Measurements from ENCODE around the gene DSTYK. TPM values are rescaled to one million over a fixed set of nuclear protein-coding genes. Genes with fewer than 3 reads are reported as not detected.

The DSTYK gene
- total RNA-seq, 2 donors from 2014 or later: 9.8 to 11.0 TPM

DNA sequence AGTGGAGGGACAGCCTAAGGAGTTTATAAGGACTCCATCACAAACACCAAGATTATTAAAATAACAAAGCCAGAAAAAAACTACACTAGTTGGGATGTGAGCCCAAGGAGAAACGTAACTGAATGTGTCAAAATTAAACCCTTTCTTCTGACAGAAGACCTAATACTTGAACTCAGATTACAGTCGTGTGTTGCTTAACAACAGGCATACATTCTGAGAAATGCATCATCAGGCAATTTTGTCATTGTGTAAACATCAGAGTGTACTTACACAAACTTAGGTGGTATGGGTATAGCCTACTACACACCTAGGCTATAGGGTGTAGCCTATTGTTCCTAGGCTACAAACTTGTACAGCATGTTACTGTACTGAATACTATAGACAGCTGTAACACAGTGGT, 23.4 kb downstream of the DSTYK start:
- H3K27ac ChIP-seq (ENCODE audit: low read depth, low read length): no peak overlapping the region
- no peak for DNase-seq
- H3K9me3 ChIP-seq (ENCODE audit: control insufficient read depth, low read length): no peaks in the 10 kb centered on the region
- H3K27ac Mint-ChIP-seq: no peak overlapping the region
- H3K4me1 ChIP-seq (ENCODE audit: control insufficient read depth, insufficient read depth, low read length): no peaks in the 10 kb centered on the region
- no peaks in the 10 kb centered on the region for H3K27me3 ChIP-seq (ENCODE audit: control insufficient read depth, insufficient read depth, low read length, poor library complexity, severe bottlenecking)
- peaks cover 12% of the 10 kb centered on the region for H3K36me3 ChIP-seq (ENCODE audit: control insufficient read depth, insufficient read depth, low read length)
- peaks cover 35% of the 10 kb centered on the region for H3K4me1 Mint-ChIP-seq
- H3K4me3 Mint-ChIP-seq: no peak overlapping the region
- TF ChIP-seq, protein P1, sequence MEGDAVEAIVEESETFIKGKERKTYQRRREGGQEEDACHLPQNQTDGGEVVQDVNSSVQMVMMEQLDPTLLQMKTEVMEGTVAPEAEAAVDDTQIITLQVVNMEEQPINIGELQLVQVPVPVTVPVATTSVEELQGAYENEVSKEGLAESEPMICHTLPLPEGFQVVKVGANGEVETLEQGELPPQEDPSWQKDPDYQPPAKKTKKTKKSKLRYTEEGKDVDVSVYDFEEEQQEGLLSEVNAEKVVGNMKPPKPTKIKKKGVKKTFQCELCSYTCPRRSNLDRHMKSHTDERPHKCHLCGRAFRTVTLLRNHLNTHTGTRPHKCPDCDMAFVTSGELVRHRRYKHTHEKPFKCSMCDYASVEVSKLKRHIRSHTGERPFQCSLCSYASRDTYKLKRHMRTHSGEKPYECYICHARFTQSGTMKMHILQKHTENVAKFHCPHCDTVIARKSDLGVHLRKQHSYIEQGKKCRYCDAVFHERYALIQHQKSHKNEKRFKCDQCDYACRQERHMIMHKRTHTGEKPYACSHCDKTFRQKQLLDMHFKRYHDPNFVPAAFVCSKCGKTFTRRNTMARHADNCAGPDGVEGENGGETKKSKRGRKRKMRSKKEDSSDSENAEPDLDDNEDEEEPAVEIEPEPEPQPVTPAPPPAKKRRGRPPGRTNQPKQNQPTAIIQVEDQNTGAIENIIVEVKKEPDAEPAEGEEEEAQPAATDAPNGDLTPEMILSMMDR (conservative IDR thresholded peaks at IDR 0.05): no peak
- no peaks in the 10 kb centered on the region for H3K9me3 Mint-ChIP-seq
- H3K9ac ChIP-seq (ENCODE audit: extremely low read depth, low read length, poor library complexity, severe bottlenecking): no peak overlapping the region
- H3K36me3 Mint-ChIP-seq (ENCODE audit: low read depth): peaks cover 7% of the 10 kb centered on the region
- H3K27me3 Mint-ChIP-seq (ENCODE audit: insufficient read depth): no peaks in the 10 kb centered on the region
- no peak overlapping the region for H3K4me3 ChIP-seq (ENCODE audit: low read length)
- WGBS, 2 experiments (ENCODE audit: insufficient coverage in 1 of 2, insufficient read length in 1 of 2): 67 to 81% methylated on average over 2 of the region's 2 CpGs

DNA sequence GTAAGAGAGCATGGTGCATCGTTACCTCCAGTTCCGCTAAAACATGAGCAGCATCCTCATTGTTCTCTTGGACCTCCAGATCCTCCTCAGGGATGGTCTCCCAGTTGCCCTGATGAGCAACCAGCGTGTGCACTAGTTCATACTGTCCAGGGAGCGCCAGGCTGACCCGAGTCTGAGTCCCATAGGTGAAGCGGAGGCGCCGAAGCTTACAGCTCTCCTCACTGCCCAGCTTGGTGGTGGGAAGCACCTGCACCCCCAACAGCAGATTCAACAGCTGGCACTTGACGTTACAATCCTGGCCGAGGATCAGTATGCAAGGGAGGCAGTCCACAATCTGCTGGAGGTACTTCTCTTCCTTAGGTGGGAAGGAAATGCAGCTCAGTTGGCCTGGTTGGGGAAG, 24.1 kb downstream of the DSTYK start:
- Mint-ChIP-seq H3K4me1 (peaks cover 31% of the 10 kb centered on the region), H3K4me3 (no peak overlapping the region), H3K27ac (peak overlapping the region; percentile 15), H3K27me3 (ENCODE audit: insufficient read depth) (no peaks in the 10 kb centered on the region), H3K36me3 (ENCODE audit: low read depth) (peaks cover 7% of the 10 kb centered on the region), H3K9me3 (no peaks in the 10 kb centered on the region)
- Histone ChIP-seq H3K9ac (ENCODE audit: extremely low read depth, low read length, poor library complexity, severe bottlenecking) (no peak overlapping the region), H3K4me1 (ENCODE audit: control insufficient read depth, insufficient read depth, low read length) (no peaks in the 10 kb centered on the region), H3K27ac (ENCODE audit: low read depth, low read length) (no peak overlapping the region), H3K36me3 (ENCODE audit: control insufficient read depth, insufficient read depth, low read length) (peaks cover 12% of the 10 kb centered on the region), H3K27me3 (ENCODE audit: control insufficient read depth, insufficient read depth, low read length, poor library complexity, severe bottlenecking) (no peaks in the 10 kb centered on the region), H3K4me3 (ENCODE audit: low read length) (no peak overlapping the region), H3K9me3 (ENCODE audit: control insufficient read depth, low read length) (no peaks in the 10 kb centered on the region)
- 91 to 100% methylated on average over 8 to 10 of the region's 10 CpGs for WGBS, 2 experiments (ENCODE audit: insufficient coverage in 1 of 2, insufficient read length in 1 of 2)
- DNase-seq: no peak
- TF ChIP-seq, protein P1 (conservative IDR thresholded peaks at IDR 0.05): no peak

DNA sequence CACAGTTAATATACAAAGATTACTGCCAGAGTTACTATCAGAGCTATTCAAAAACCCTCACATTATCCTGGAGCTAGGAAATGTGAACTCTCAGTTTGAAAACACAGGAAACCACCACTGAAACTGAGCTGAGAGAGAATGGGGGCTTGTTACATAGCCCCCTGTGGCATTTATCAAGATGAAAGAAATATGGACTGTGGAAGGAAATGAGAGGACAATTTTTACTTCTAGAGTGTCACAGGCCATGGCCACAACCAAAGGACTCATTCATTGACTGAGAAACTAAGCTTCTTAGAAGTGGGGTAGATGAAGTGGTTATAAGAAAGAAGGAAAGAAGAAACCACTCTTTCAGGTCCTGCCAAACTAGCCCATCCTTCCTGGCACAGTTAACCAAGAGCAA, 25.3 kb downstream of the DSTYK start:
- Histone ChIP-seq H3K4me1 (ENCODE audit: control insufficient read depth, insufficient read depth, low read length) (no peaks in the 10 kb centered on the region), H3K4me3 (ENCODE audit: low read length) (no peak overlapping the region), H3K9ac (ENCODE audit: extremely low read depth, low read length, poor library complexity, severe bottlenecking) (no peak overlapping the region), H3K27ac (ENCODE audit: low read depth, low read length) (no peak overlapping the region), H3K36me3 (ENCODE audit: control insufficient read depth, insufficient read depth, low read length) (peaks cover 12% of the 10 kb centered on the region), H3K9me3 (ENCODE audit: control insufficient read depth, low read length) (no peaks in the 10 kb centered on the region), H3K27me3 (ENCODE audit: control insufficient read depth, insufficient read depth, low read length, poor library complexity, severe bottlenecking) (no peaks in the 10 kb centered on the region)
- H3K36me3 Mint-ChIP-seq (ENCODE audit: low read depth): peaks cover 7% of the 10 kb centered on the region
- DNase-seq: no peak
- TF ChIP-seq, protein P1 (conservative IDR thresholded peaks at IDR 0.05): no peak
- no peak overlapping the region for H3K4me3 Mint-ChIP-seq
- H3K27ac Mint-ChIP-seq: no peak overlapping the region
- no peaks in the 10 kb centered on the region for H3K27me3 Mint-ChIP-seq (ENCODE audit: insufficient read depth)
- no peaks in the 10 kb centered on the region for H3K9me3 Mint-ChIP-seq
- peaks cover 22% of the 10 kb centered on the region for H3K4me1 Mint-ChIP-seq

Data from endodermal cell (in vitro differentiated cells).